Mucosa of stomach (tissue), 1 donor: ENCODE data around the gene TTC33.

ENCODE experiments used
- H3K27me3 ChIP-seq: one replicate; pipeline ENCODE4 v1.7.0; 2013; ENCODE audit warnings: mild to moderate bottlenecking, low read length; ENCODE audit not compliant: control insufficient read depth, insufficient read depth
- H3K36me3 ChIP-seq: one replicate; pipeline ENCODE4 v1.7.0; 2013; ENCODE audit warnings: low read length; ENCODE audit not compliant: control insufficient read depth, insufficient read depth
- H3K4me1 ChIP-seq: one replicate; pipeline ENCODE4 v1.7.0; 2013; ENCODE audit warnings: mild to moderate bottlenecking, low read length; ENCODE audit not compliant: control insufficient read depth, insufficient read depth
- H3K4me3 ChIP-seq: one replicate; pipeline ENCODE4 v1.7.0; 2013; ENCODE audit warnings: low read length
- H3K9ac ChIP-seq: one replicate; pipeline ENCODE4 v1.7.0; 2013; ENCODE audit warnings: mild to moderate bottlenecking, low read length, moderate library complexity
- H3K9me3 ChIP-seq: one replicate; pipeline ENCODE4 v1.7.0; 2013; ENCODE audit warnings: mild to moderate bottlenecking, low read length, moderate library complexity; ENCODE audit not compliant: control insufficient read depth
- donor health status: Pancreatic carcinoma.

TTC33 gene

DNA sequence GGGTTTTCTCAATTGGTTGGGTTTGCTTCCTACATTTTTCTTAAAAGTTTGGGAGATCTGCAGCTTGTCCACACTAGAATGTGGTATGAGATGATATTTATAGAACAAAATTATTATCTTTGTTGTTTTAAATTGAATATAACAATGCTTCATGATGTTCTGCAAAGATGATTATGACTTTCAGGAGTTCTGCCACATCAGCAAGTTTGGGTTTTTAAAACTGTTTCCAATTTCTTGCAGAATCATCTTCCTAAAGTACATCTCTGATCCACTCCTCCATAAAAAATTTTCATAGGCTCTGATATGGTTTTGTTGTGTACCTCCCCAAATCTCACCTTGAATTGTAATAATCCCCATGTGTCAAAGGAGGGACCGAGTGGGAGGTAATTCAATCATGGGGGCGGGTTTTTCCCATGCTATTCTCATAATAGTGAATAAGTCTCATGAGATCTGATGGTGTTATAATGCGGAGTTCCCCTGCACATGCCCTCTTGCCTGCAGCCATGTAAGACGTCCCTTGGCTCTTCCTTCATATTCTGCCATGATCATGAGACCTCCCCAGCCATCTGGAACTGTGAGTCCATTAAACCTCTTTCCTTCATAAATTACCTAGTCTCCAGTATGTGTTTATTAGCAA lies 195.2 kb downstream of the TTC33 start:
- no peaks in the 10 kb centered on the region for H3K4me1 ChIP-seq
- H3K27me3 ChIP-seq = no peaks in the 10 kb centered on the region
- no peaks in the 10 kb centered on the region for H3K9me3 ChIP-seq

GRCh38 chr5:40559306-40559705 lies 196.5 kb downstream of the TTC33 start:
- Histone ChIP-seq H3K9me3 (no peaks in the 10 kb centered on the region), H3K27me3 (no peaks in the 10 kb centered on the region), H3K36me3 (no peaks in the 10 kb centered on the region), H3K4me1 (no peaks in the 10 kb centered on the region), H3K4me3 (no peak overlapping the region), H3K9ac (no peak overlapping the region)

More for the DNA sequence above, 195.2 kb downstream of the TTC33 start:
- Histone ChIP-seq H3K9ac (no peak overlapping the region), H3K36me3 (no peaks in the 10 kb centered on the region), H3K4me3 (no peak overlapping the region)

- no peaks in the 10 kb centered on the region for H3K36me3 ChIP-seq
- H3K9ac ChIP-seq = no peak overlapping the region
- H3K27me3 ChIP-seq = no peaks in the 10 kb centered on the region
- no peak overlapping the region for H3K4me3 ChIP-seq
- peaks cover 9% of the 10 kb centered on the region for H3K4me1 ChIP-seq
- H3K9me3 ChIP-seq = no peaks in the 10 kb centered on the region
Observed at GRCh38 chr5:40557501-40557900, 198.3 kb downstream of the TTC33 start.

DNA sequence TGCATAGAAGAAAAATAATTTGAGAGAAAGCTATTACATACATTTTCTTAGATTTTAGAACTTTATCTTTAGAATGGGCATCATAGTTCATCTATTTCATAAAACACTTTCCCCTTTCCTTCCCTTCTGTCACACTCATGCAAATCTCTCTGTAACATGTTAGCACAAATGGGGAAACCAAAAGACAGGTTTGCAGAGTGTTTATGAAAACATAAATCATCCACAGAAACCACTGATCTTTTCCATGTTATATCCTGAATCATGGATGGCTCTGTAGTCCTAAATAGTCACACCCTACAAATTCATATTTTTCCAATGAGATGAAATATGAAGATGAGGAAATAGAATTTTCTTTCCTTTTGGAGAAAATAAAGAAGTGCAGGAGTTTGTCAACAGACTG lies 198.9 kb downstream of the TTC33 start:
- no peaks in the 10 kb centered on the region for H3K9me3 ChIP-seq
- no peaks in the 10 kb centered on the region for H3K27me3 ChIP-seq
- peaks cover 16% of the 10 kb centered on the region for H3K4me1 ChIP-seq
- H3K9ac ChIP-seq = no peak overlapping the region
- no peak overlapping the region for H3K4me3 ChIP-seq
- H3K36me3 ChIP-seq = no peaks in the 10 kb centered on the region

DNA sequence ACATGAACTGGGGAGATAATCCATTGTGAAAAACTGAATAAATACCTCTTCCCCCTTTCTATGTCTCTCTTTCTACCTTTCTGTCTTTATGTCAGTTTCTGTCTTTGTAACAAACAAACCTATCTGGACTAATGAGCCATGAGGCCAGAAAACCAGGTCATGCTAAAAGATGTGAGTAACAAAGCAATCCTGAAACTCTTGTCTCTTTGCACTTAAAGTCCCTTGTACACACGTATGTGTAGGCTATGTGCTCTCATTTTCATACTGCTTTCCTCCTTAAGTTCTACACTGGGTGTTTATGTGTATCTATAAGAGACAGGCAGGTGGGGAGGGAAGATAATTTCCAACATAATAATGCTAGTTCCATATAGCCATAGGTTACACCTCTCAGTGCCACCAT lies 199.9 kb downstream of the TTC33 start:
- H3K9me3 ChIP-seq = no peaks in the 10 kb centered on the region
- no peaks in the 10 kb centered on the region for H3K36me3 ChIP-seq

GRCh38 chr5:40554813-40555212 lies 200.9 kb downstream of the TTC33 start:
- Histone ChIP-seq H3K4me1 (peaks cover 22% of the 10 kb centered on the region), H3K36me3 (no peaks in the 10 kb centered on the region), H3K27me3 (no peaks in the 10 kb centered on the region), H3K9ac (no peak overlapping the region), H3K9me3 (no peaks in the 10 kb centered on the region), H3K4me3 (no peak overlapping the region)

More for the DNA sequence above, 199.9 kb downstream of the TTC33 start:
- Histone ChIP-seq H3K27me3 (no peaks in the 10 kb centered on the region), H3K9ac (no peak overlapping the region), H3K4me1 (peaks cover 22% of the 10 kb centered on the region), H3K4me3 (no peak overlapping the region)

GRCh38 chr5:40554054-40554453 lies 201.7 kb downstream of the TTC33 start:
- Histone ChIP-seq H3K27me3 (no peaks in the 10 kb centered on the region), H3K4me3 (no peak overlapping the region), H3K9me3 (no peaks in the 10 kb centered on the region), H3K4me1 (peaks cover 22% of the 10 kb centered on the region), H3K9ac (no peak overlapping the region), H3K36me3 (no peaks in the 10 kb centered on the region)

GRCh38 chr5:40552981-40553380 lies 202.8 kb downstream of the TTC33 start:
- Histone ChIP-seq H3K4me3 (no peak overlapping the region), H3K4me1 (peaks cover 25% of the 10 kb centered on the region), H3K27me3 (no peaks in the 10 kb centered on the region), H3K36me3 (no peaks in the 10 kb centered on the region), H3K9me3 (no peaks in the 10 kb centered on the region), H3K9ac (no peak overlapping the region)

- H3K9me3 ChIP-seq = no peaks in the 10 kb centered on the region
- H3K4me3 ChIP-seq = no peak overlapping the region
- H3K27me3 ChIP-seq = no peaks in the 10 kb centered on the region
- no peaks in the 10 kb centered on the region for H3K36me3 ChIP-seq
- H3K4me1 ChIP-seq = peaks cover 28% of the 10 kb centered on the region
- no peak overlapping the region for H3K9ac ChIP-seq
Observed at GRCh38 chr5:40551496-40552491, 204.0 kb downstream of the TTC33 start.

- H3K9ac ChIP-seq = no peak overlapping the region
Observed at GRCh38 chr5:40550481-40550880, 205.3 kb downstream of the TTC33 start.

DNA sequence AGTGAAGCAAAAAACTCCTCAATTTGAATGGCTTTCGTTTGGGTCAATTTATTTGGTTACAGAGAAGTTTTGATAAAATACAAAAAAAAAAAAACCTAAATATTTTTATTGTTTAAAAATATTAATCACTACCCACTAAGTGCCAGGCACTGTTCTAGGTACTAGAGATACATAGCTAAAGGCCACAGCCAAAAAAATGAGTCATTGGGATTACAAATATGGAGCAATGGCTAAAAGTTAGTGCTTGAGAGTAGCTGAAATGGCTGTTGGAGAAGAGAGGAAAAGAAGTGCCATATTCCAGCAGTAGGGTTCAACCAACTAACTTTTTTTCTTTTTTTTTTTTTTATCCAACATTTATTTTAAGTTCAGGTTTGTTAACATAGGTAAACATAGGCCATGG lies 206.1 kb downstream of the TTC33 start:
- H3K9ac ChIP-seq = no peak overlapping the region
- H3K9me3 ChIP-seq = no peaks in the 10 kb centered on the region
- H3K4me3 ChIP-seq = no peak overlapping the region
- no peaks in the 10 kb centered on the region for H3K27me3 ChIP-seq
- no peaks in the 10 kb centered on the region for H3K36me3 ChIP-seq
- peaks cover 28% of the 10 kb centered on the region for H3K4me1 ChIP-seq

More at GRCh38 chr5:40550481-40550880, 205.3 kb downstream of the TTC33 start:
- H3K36me3 ChIP-seq = no peaks in the 10 kb centered on the region
- H3K4me1 ChIP-seq = peaks cover 28% of the 10 kb centered on the region
- H3K27me3 ChIP-seq = no peaks in the 10 kb centered on the region
- no peak overlapping the region for H3K4me3 ChIP-seq
- no peaks in the 10 kb centered on the region for H3K9me3 ChIP-seq

DNA sequence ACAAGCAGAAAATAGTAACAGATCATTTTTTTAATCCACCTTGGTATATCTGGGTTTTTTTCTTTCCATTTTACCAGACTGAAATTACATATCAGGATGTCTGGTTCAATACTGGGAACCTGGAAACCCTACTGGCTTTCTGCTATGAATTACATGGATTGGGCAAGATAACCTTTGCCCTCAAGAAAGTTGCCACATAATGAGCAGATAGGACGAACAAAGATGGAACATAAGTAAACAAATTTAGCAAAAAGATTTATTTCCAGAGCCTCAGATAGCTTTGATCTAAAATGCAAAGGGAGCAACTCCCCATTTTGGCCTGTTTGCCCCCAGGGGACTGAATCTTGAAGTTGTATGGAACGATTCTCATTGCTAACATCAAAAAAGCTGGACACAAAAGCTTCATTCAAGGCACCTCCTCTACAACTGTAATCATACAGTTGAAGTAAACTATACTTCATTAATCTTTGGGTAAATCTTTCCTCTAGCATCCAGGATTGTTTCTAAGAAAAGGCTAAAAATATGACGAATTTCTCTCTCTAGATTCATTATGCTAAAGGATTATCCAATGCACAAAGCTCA lies 207.7 kb downstream of the TTC33 start:
- H3K9me3 ChIP-seq = no peaks in the 10 kb centered on the region
- H3K36me3 ChIP-seq = no peaks in the 10 kb centered on the region
- H3K4me3 ChIP-seq = no peak overlapping the region
- H3K4me1 ChIP-seq = peaks cover 20% of the 10 kb centered on the region
- H3K9ac ChIP-seq = no peak overlapping the region
- H3K27me3 ChIP-seq = no peaks in the 10 kb centered on the region
